Omental fat pad (tissue), 4 donors: ENCODE data around the gene NBAS. TPM values are rescaled to one million over a fixed set of nuclear protein-coding genes. Genes with fewer than 3 reads are reported as not detected.

Source experiments
- ATAC-seq: fragments of 150-250 bp; one replicate; pipeline ENCODE4 v1.9.1; 2016; ENCODE audit warnings: mild to moderate bottlenecking, moderate library complexity; ENCODE audit not compliant: low FRiP score
- DNase-seq: peaks from one replicate; pipeline ENCODE4 v3.0.0-alpha.2; 2019; ENCODE audit warnings: low spot score
- CTCF ChIP-seq, 3 donors: fragments of 450-650 bp; IDR thresholded peaks; one replicate each; pipeline ENCODE4 v1.5.1; 2016 to 2017; ENCODE audit warnings: antibody characterized with exemption in 3 of 3, mild to moderate bottlenecking in 3 of 3, moderate library complexity in 2 of 3
- total RNA-seq, 4 donors: library from RNA; depleted of rRNA; stranded (reverse); fragments of >200 nt; gene quantifications; one replicate each; pipeline ENCODE4 v1.1.0, GENCODE V29; 2016

Gene NBAS
- 10 to 100 TPM; 29.4 to 57.7 (median 38.2) TPM for total RNA-seq

GRCh38 chr2:15560988-15561573 lies at the start of gene NBAS:
TSS of gene NBAS (minus strand) at chr2:15561334. CDS start at chr2:15561304, 30 bp downstream.
- DNase-seq (peak; percentile 77), ATAC-seq (peak; percentile 91)
- TF ChIP-seq CTCF (IDR thresholded peaks at IDR 0.05): no peak

- no peak for TF ChIP-seq CTCF (IDR thresholded peaks at IDR 0.05)
- DNase-seq (no peak), ATAC-seq (no peak)
These were observed 49.4 kb upstream of the NBAS start for GRCh38 chr2:15610430-15610952.

- no peak for TF ChIP-seq CTCF (IDR thresholded peaks at IDR 0.05)
- DNase-seq: no peak
- ATAC-seq: no peak
These were observed 48.4 kb upstream of the NBAS start for GRCh38 chr2:15609341-15610042.

GRCh38 chr2:15608392-15608761 lies 47.2 kb upstream of the NBAS start:
- TF ChIP-seq CTCF (IDR thresholded peaks at IDR 0.05): no peak
- ATAC-seq: no peak
- DNase-seq: no peak

- no peak for TF ChIP-seq CTCF (IDR thresholded peaks at IDR 0.05)
- ATAC-seq: no peak
These were observed 46.7 kb upstream of the NBAS start for GRCh38 chr2:15607709-15608391.

GRCh38 chr2:15606481-15607441 lies 45.6 kb upstream of the NBAS start:
- no peak for TF ChIP-seq CTCF (IDR thresholded peaks at IDR 0.05)
- no peak for ATAC-seq
- DNase-seq: no peak

More at GRCh38 chr2:15607709-15608391, 46.7 kb upstream of the NBAS start:
- DNase-seq: no peak
